ENCODE data around the gene POLA1. TPM values are rescaled to one million over a fixed set of nuclear protein-coding genes. Genes with fewer than 3 reads are reported as not detected.
A peak's percentile ranks its signal among the peaks of the same experiment; 100 is the strongest.

POLA1 gene
- total RNA-seq, 1 donor: 13.8 TPM

DNA sequence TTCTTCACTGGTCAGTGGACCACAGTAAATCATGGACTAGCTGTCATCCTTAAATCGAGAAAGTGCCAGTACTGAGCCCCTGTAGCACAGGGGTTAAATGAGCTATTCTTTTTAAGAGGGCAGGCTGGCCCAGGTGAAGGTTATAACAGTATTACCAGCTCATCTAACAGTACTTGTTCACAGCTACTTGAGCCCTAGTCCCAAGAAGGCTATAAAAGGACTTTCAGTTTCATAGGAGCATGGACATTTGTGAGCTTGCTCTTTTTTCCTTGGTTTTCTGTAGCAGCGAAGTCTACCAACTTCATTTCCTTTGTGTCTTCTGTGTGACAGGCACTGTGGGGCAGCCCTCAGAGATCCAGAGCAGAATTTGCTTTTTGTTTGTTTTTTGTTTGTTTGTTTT, 261.0 kb downstream of the POLA1 start:
- TF ChIP-seq, protein P1, sequence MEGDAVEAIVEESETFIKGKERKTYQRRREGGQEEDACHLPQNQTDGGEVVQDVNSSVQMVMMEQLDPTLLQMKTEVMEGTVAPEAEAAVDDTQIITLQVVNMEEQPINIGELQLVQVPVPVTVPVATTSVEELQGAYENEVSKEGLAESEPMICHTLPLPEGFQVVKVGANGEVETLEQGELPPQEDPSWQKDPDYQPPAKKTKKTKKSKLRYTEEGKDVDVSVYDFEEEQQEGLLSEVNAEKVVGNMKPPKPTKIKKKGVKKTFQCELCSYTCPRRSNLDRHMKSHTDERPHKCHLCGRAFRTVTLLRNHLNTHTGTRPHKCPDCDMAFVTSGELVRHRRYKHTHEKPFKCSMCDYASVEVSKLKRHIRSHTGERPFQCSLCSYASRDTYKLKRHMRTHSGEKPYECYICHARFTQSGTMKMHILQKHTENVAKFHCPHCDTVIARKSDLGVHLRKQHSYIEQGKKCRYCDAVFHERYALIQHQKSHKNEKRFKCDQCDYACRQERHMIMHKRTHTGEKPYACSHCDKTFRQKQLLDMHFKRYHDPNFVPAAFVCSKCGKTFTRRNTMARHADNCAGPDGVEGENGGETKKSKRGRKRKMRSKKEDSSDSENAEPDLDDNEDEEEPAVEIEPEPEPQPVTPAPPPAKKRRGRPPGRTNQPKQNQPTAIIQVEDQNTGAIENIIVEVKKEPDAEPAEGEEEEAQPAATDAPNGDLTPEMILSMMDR (IDR thresholded peaks at IDR 0.05; ENCODE audit: insufficient read depth, low read depth, low read length): no peak
- no peak for DNase-seq (ENCODE audit: low read depth)
- H3K4me3 ChIP-seq (ENCODE audit: low read depth, low read length): no peak overlapping the region

DNA sequence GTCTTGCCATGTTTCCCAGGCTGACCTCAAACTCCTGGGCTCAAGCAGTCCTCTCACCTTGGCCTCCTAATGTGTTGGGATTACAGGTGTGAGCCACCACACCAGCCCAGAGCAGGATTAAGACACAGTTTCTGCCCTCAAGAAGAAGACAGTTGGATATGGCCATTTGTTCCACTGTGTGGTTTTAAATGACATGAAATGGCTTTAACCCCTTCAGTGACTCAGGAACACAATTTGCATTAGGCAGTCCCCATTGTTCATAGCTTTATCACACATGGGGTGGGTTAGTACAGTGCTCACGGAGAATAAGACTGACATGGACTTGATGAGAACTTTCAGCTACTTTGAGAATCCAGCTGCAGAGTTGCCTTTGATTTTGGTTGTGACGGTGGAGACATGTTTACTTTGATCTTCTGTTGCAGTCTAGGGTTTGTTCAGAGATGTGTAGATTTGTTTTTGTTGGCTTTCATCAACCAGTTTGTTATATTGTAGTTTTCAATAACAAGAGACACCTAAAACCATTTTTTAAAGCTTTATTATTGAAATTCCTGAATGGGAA, 261.7 kb downstream of the POLA1 start:
- TF ChIP-seq, protein P1 (IDR thresholded peaks at IDR 0.05; ENCODE audit: insufficient read depth, low read depth, low read length): no peak
- no peak overlapping the region for H3K4me3 ChIP-seq (ENCODE audit: low read depth, low read length)
- no peak for DNase-seq (ENCODE audit: low read depth)

DNA sequence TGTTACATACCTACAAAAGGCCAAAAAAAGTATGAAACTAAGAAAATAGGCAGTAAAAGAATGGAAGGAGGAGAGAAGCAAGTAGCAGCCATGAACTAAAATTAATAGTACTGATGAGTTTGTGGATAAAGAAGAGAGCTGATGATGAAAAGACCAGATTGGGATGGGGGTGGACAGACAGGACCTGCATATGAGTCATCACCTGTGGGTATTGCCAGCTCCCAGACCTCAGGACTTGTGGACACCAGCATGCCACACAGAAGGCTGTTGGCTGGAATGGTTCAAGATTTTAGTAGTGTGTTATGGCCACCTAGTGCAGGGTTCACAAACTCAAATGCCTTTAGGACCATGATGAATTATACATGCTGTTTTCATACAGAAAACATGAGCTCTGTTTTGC, 263.1 kb downstream of the POLA1 start:
- TF ChIP-seq, protein P1 (IDR thresholded peaks at IDR 0.05; ENCODE audit: insufficient read depth, low read depth, low read length): no peak
- H3K4me3 ChIP-seq (ENCODE audit: low read depth, low read length): no peak overlapping the region
- peak; percentile 6 for DNase-seq (ENCODE audit: low read depth)

DNA sequence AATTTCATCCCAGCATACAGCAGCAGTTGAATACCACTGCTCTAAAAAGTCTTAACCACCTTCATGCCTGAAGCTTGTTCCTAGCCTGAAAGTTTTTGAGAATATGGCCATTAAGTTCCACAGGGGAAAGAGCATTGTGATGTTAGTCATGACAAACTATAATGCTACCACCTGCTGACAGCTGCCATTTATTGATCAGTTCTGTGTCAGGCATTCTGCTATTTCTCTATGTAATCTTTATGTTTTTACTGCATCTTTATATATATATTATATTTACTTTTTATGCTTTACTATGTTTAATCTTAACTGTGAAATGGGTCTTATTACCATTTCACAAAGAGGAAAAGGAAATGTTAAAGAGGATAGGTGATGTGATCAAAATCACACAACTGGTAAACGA, 268.1 kb downstream of the POLA1 start:
- H3K4me3 ChIP-seq (ENCODE audit: low read depth, low read length): no peak overlapping the region
- TF ChIP-seq, protein P1 (IDR thresholded peaks at IDR 0.05; ENCODE audit: insufficient read depth, low read depth, low read length): no peak
- no peak for DNase-seq (ENCODE audit: low read depth)

DNA sequence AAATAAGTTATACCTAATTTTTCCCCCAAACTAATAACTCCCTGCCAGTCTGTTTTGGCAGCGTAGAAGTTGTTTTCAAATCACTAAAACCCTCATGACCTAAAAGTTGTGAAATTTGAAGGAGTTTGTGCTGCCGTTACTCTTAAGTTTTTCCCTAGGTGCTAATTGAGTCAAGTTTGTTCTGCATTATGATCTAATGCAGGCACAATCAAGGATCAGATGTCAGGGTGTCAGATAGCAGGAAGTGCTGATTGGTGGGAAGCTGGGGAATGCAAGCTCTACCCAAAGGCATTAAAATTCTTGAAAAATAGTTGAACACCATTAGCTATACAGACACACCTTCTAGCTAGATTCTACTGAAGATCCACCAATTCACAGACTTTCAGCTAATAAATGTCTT, 270.1 kb downstream of the POLA1 start:
- peak; percentile 10 for DNase-seq (ENCODE audit: low read depth)

DNA sequence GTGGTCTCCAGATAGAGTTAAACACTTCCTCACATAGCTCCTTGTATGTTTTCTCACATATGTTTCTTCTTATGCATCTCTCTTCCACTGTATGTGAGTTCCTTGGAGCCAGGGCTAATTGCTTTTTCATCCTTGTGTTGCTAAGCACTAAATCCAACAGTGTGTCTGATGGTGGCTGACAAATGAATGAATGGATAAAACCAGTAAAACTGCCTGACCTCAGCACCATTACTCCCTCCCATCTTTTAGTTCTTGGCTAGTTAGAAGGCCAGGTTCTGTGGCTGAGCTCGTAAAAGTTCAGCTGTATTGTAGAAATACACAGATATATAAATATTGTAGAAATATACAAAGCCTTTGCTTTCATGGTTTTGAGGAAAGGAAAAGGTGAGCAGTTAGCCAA, 271.7 kb downstream of the POLA1 start:
- no peak for DNase-seq (ENCODE audit: low read depth)
- TF ChIP-seq, protein P1 (IDR thresholded peaks at IDR 0.05; ENCODE audit: insufficient read depth, low read depth, low read length): no peak
- H3K4me3 ChIP-seq (ENCODE audit: low read depth, low read length): no peak overlapping the region

More for the DNA sequence above, 270.1 kb downstream of the POLA1 start:
- H3K4me3 ChIP-seq (ENCODE audit: low read depth, low read length): no peak overlapping the region
- TF ChIP-seq, protein P1 (IDR thresholded peaks at IDR 0.05; ENCODE audit: insufficient read depth, low read depth, low read length): no peak

DNA sequence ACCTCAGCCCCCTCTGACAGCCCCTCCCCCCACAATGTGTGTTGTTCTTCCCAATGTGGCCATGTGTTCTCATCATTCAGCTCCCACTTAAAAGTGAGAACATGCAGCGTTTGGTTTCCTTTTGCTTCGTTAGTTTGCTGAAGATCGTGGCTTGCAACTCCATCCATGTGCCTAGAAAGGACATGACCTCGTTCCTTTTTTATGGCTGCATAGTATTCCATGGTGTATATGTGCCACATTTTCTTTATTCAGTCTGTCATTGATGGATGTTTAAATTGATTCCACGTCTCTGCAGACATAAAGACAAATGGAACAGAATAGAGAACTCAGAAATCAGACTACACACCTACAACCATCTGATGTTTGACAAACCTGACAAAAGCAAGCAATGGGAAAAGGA, 276.1 kb downstream of the POLA1 start:
- no peak for DNase-seq (ENCODE audit: low read depth)
- TF ChIP-seq, protein P1 (IDR thresholded peaks at IDR 0.05; ENCODE audit: insufficient read depth, low read depth, low read length): no peak
- no peak overlapping the region for H3K4me3 ChIP-seq (ENCODE audit: low read depth, low read length)
